ENCODE measurements around the gene ADAM29.
"Not testable (repeated sequence)": the region's sequence is repeated elsewhere in the genome, so short reads cannot be mapped to it uniquely, and the experiment has no call there.

The ADAM29 gene

GRCh38 chr4:174972911-174973310 is 54.8 kb downstream of the ADAM29 start:
- no peak for DNase-seq

GRCh38 chr4:174973336-174973735 is 55.2 kb downstream of the ADAM29 start:
- no peak for DNase-seq

GRCh38 chr4:174983128-174983750 is 65.1 kb downstream of the ADAM29 start:
- no peak for DNase-seq

- DNase-seq = not testable (repeated sequence)
These were observed 65.7 kb downstream of the ADAM29 start for GRCh38 chr4:174983870-174984269.

GRCh38 chr4:174989791-174990190 is 71.6 kb downstream of the ADAM29 start:
- no peak for DNase-seq

- no peak for DNase-seq
These were observed 75.8 kb downstream of the ADAM29 start for GRCh38 chr4:174993916-174994315.

- no peak for DNase-seq
These were observed 77.9 kb downstream of the ADAM29 start for GRCh38 chr4:174996079-174996478.

GRCh38 chr4:174999407-174999806 is 81.2 kb downstream of the ADAM29 start:
- DNase-seq = no peak

- DNase-seq = no peak
These were observed 99.6 kb downstream of the ADAM29 start for GRCh38 chr4:175017751-175018150.

- not testable (repeated sequence) for DNase-seq
These were observed 101.3 kb downstream of the ADAM29 start for GRCh38 chr4:175019447-175019846.
